GM08714 (cell line): ENCODE data around the gene ZKSCAN2.

ENCODE experiments used
- H3K4me3 ChIP-seq: fragments of 200-500 bp; sonication (Bioruptor generic); 2 replicates; pipeline ENCODE4 v1.5.1; 2014; ENCODE audit warnings: mild to moderate bottlenecking, low read length, inconsistent platforms
- ZNF274 ChIP-seq: IDR thresholded peaks from 2 replicates; pipeline ENCODE4 v1.6.1; 2012; ENCODE audit warnings: mild to moderate bottlenecking, low read depth, low read length

Gene ZKSCAN2

DNA sequence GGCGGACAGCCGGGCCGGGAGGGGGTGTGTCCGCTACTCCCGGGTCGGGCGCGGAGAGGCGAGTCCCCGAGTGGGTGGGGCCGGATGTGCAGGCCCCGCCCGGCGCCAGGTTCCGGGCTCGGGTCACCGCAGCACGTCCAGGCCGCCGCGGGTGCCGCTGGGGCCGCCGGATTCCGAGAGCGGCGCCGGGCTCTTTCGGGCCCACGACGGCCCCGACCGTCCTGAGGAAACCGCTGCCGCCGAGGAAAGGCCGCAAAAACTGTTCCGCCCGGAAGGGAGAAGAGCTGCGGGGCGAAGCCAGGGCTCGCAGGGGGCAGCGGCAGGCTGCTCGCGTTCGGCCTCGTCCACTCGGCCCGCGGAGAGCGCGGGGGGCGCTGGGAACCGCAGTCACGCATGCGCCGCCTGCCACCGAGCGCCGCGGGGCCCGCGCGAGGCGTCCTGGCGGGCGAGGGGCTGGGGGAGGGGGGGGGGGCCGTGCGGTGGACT lies at the start of gene ZKSCAN2:
Gene ZKSCAN2 (minus strand): TSS at position 376 of the 486 bp plus-strand sequence. CDS start 718 bp downstream, outside the sequence.
- no peak for TF ChIP-seq ZNF274
- H3K4me3 ChIP-seq: peak within 1 kb of the TSS; percentile 89

DNA sequence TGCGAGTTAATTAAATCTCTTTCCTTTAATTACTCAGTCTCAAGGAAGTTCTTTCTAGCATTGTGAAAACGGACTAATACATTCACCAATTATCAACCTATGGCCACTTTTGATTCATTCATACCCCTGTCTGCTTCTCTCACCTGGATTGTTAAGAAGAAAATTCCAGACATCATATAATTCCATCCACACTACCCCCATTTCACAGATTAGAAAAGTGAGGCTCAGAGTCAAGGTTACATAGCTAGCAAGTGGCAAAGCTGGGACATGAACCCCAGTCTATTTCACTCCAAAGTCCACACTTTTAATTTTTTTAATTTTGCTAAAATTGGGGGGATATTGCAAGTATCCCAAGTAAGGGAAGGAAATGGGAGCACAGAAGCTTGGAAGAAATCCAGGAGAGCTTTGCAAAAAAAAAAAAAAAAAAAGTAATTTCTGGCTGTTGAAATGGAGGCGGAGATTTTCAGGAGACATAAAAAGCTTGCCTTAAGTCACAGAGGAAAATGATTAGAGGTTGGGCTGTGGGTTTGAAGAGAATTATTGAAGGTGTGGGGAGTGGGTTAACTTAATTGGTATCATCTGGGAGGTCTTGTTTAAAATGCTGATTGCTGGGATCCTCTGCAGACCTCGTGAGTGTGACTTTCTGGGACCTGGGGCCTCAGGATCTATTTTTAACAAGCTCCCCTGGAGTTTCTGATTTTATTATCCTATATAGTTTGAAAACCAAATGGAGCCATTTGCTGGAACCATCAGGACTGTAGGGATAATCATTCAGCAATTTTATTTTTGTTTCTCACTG lies 42.3 kb upstream of the ZKSCAN2 start:
- no peak overlapping the region for H3K4me3 ChIP-seq
- TF ChIP-seq ZNF274: no peak

GRCh38 chr16:25298165-25298872 lies 40.7 kb upstream of the ZKSCAN2 start:
- no peak overlapping the region for H3K4me3 ChIP-seq
- no peak for TF ChIP-seq ZNF274

DNA sequence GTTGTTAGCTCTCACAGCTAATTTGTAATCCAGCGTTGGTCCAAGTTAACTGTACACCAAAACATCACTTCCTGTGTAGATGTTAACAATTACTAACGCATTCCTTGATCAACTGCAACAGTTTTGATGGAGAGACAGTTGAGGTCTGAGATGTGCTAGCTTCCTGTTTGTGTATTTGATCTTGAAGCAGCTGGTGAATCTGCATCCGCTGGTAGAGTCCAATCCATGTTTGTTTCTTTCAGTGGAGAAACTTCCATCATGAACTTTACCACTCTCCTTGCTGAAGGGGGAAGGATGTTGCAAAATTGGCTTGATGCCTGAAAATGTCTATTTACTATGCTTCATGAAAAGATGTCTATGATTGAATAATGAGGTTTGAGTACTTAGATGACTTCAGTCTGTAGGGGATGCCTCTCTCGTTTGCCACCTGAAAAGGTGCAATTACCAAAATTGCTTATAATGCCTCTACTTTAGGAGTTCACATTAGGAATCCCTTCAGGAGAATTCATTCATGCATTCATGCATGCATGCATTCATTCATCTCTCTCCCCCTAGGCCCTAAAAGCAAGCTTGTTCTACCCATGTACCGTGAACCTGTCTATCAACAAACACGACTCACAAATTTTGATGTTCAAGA lies 39.6 kb upstream of the ZKSCAN2 start:
- H3K4me3 ChIP-seq: no peak overlapping the region
- no peak for TF ChIP-seq ZNF274

- TF ChIP-seq ZNF274: no peak
- H3K4me3 ChIP-seq: no peak overlapping the region
Measured at GRCh38 chr16:25291580-25291979, 33.9 kb upstream of the ZKSCAN2 start.

- no peak overlapping the region for H3K4me3 ChIP-seq
- no peak for TF ChIP-seq ZNF274
Measured at GRCh38 chr16:25289466-25289865, 31.8 kb upstream of the ZKSCAN2 start.

DNA sequence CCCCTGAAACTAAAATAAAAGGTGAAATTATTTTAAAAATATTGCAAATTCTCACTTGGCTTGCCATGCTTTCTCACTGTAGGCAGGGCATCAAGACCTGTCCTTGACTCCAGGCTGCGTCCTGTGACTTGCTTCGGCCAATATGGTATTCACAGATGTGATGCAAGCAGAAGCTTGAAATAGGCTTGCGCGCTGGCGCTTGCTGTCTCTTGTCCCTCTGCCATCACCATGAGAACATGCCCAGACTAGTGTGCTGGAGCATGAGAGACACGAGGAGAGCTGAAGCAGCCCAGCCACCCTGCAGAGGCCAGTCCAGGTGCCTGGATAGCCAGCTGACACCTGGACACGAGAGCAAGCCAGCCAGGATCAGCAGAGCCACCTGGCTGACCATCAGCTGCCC lies 21.8 kb upstream of the ZKSCAN2 start:
- no peak overlapping the region for H3K4me3 ChIP-seq
- TF ChIP-seq ZNF274: no peak

GRCh38 chr16:25271421-25271820 lies 13.8 kb upstream of the ZKSCAN2 start:
- no peak for TF ChIP-seq ZNF274
- no peak overlapping the region for H3K4me3 ChIP-seq

GRCh38 chr16:25270577-25270976 lies 12.9 kb upstream of the ZKSCAN2 start:
- H3K4me3 ChIP-seq: no peak overlapping the region
- no peak for TF ChIP-seq ZNF274

GRCh38 chr16:25269879-25270278 lies 12.2 kb upstream of the ZKSCAN2 start:
- no peak for TF ChIP-seq ZNF274
- H3K4me3 ChIP-seq: no peak overlapping the region

DNA sequence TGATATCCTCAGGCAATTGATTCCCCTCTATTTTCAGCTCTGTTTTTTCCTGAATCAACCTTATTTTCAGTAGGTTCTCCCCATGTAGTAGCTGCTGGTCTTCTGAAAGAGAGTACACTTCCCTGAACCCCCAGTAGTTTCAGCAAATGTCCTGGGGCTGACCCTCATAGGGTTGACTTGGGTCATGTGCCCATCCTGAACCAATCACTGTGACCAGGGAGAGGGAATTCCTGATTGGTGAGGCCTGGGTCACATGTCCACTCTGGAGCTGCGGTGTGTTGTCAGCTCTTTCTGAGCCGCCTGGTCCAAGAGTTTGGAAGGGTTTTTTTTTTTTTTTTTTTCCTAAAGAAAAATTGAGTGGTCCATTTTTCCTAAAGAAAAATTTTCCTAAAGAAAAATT lies 8.3 kb upstream of the ZKSCAN2 start:
- H3K4me3 ChIP-seq: no peak overlapping the region
- TF ChIP-seq ZNF274: no peak

GRCh38 chr16:25264597-25264996 lies 7.0 kb upstream of the ZKSCAN2 start:
- no peak for TF ChIP-seq ZNF274
- H3K4me3 ChIP-seq: no peak overlapping the region

DNA sequence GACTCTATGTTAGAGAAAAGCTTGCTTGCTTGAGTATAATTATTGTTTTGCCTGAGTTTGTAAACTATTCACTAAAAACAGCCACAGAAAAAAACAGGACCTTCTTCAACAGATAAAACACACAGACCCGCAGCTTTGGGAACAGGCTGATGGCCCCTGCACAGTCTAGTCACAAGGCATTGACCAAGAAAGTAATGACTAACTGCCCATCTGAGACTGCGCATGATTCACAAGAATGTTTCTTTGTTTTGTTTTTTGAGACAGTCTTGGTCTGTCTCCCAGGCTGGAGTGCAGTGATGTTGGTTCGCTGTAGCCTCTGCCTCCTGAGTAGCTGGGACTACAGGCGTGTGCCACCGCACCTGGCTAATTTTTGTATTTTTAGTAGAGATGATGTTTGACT lies 2.8 kb upstream of the ZKSCAN2 start:
- H3K4me3 ChIP-seq: no peak overlapping the region
- TF ChIP-seq ZNF274: no peak

GRCh38 chr16:25258861-25259179 lies 1.2 kb upstream of the ZKSCAN2 start:
- H3K4me3 ChIP-seq: peak overlapping the region; percentile 89
- TF ChIP-seq ZNF274: no peak
